Right renal cortex interstitium (tissue), 3 donors: ENCODE data around the gene MACROH2A1. TPM values are rescaled to one million over a fixed set of nuclear protein-coding genes. Genes with fewer than 3 reads are reported as not detected.
A peak's percentile ranks its signal among the peaks of the same experiment; 100 is the strongest.

Source experiments
- DNase-seq, 3 donors: peaks; one replicate each; pipeline ENCODE4 v3.0.0-alpha.2; 2013; ENCODE audit warnings: low read depth in 3 of 3, low spot score in 2 of 3
- polyA plus RNA-seq, 3 donors: library from polyadenylated mRNA; unstranded; fragments of 120-200 nt; gene quantifications; one replicate each; pipeline ENCODE4 v1.2.1, GENCODE V29; 2013; ENCODE audit not compliant: insufficient read length in 3 of 3

Gene MACROH2A1
- 100 to 1,000 TPM; 199 to 205 (median 202) TPM for polyA plus RNA-seq

GRCh38 chr5:135398855-135399793, at the start of gene MACROH2A1:
MACROH2A1 (minus strand) TSS chr5:135399231; CDS start chr5:135389093, 10,138 bp downstream.
- peak in 2 of 3 donors; percentile 65 to 77 for DNase-seq

- no peak for DNase-seq
These were observed 49.2 kb upstream of the MACROH2A1 start for GRCh38 chr5:135448071-135448739.

DNA sequence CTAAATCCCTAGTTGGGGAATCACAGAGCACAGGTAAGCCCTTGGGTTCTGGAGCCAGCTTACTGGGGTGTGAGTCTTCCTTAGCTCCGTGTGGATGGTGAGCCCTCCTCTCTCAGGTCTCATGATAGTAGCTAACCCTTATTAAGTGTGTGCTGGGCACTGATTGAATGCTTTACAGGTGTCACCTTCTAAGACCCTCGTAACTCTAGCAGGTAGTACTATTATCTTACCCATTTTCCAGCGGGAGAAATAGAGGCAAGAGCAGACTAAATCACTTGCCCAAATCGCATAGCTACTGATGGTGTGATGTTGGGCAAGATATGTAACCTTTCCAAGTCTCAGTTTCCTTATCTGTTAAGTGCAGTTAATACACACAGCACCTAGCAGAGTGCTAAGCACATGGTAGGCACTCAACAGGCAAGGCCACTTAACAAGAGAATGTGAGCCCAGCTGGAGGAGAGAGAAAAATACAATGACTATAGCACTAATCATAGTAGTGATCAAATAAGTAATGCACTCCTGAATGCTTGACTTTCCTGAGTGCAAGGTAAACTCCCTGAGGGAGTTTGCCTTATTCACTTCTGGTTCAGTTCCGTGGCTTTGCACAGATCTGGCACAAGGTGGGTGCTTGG, 48.4 kb upstream of the MACROH2A1 start, which contains the start of gene DCANP1:
DCANP1 (minus strand) TSS at position 51 of the 632 bp plus-strand sequence. CDS start 240 bp downstream, outside the sequence.
- DNase-seq = no peak

- DNase-seq = no peak
These were observed 47.6 kb upstream of the MACROH2A1 start for GRCh38 chr5:135446615-135447014.

DNA sequence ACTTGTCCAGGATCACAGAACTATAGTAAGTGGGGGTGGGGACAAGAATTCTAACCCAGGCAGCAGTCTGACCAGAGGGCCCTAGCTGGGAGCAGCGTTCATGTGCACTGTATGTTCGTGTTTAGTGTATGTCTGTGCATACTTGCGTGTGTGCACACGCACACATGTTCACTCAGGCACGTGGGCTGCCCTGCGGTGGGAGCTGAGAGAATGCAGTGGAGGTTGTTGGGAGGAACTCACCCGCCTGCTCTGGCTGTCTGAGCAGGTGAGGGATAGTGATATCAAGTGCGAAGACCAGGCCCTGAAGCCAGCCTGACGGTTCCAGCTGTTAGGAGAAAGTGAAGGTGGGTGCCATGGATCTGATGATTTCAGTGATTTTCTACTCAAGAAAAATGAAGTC, 47.2 kb upstream of the MACROH2A1 start:
- no peak for DNase-seq

DNA sequence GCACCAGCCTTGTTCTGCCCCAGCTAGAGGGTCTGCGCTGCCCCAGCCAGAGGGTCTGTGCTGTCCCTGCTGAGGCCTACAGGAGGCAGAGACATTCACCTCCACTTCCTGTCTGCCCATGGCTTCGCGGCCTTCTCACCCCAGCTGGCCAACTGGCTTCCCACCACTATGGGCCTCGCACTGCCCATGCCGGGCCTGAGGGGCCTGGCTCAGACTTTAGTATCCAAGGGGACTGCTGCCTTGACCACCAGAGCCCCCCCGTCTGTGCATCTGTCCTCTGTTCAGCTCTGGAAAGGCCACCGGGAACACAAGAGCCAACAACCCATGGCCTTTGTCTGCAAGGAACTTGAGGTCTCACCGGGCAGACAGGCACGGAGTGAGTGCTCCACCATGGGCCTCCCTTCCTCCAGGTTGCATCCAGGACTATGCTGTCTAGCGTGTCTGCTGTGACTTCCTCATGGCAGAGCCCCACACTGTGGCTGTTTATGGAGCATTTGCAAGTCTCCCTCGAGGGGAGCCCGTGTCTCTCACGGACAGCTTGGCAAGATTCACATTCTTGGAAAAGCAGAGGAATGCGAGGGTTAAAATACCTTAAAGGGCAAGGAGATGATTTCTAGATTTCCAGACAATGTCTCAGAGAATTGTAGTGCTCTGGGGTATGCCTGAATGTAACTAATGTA, 46.4 kb upstream of the MACROH2A1 start:
- DNase-seq = no peak

DNA sequence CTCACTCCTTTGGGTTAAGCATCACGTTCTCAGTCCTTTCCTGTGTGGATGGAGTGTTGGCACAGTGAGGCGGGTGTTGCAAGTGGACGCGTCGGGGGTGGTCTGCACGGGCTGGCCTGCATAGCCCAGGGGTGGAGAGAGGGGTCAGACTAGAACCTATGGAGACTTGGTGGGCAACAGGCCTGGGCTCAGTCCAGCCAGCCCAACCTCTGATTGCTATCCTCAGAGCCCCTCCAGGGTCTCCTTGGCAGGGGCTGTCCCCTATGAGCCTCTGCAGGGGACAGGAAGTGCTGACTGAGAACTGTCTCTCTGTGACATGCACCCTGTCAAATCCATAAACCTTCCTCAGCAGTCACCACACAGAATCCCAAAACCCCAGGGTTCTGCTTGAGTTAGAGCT, 45.9 kb upstream of the MACROH2A1 start:
- no peak for DNase-seq

- no peak for DNase-seq
These were observed 45.3 kb upstream of the MACROH2A1 start for GRCh38 chr5:135444360-135444759.

DNA sequence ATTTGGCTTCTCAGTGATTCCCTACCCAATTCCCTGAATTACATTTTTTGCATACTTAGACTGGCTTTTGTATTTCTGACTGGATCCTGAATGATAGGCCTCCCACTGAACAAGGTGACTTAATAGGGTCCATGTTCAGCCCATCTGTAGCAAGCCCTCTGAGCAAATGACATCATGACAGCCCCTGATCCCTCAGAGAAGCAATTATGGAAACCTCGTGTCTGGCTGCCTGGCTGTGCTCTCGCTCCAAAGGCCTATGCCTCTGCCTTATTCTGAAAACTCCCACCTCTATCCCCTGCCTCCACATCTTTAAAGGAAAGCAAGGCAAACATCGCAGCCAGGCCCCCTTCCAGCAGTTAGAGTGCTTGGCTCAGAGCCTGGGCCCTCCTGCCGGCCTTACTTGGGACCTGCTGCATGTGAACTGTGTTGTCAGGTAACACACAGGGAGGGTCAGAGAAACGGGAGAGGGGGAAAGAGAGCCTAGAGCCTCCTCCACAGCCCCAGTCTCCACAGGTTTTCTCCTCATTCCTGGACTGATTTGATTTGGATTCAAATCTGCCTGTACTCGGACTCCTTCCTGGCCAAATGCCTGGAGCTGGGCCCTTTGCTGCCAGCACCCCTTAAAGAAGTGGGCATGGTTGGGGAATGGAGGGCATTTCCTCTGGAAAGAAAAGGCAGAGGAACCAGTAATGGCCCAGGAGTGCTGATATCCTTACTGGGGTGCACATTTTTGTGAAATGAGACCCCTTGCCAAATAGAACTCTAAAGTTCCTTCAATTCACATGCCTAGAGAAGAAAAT, 44.3 kb upstream of the MACROH2A1 start:
- DNase-seq = no peak

- DNase-seq = no peak
These were observed 43.6 kb upstream of the MACROH2A1 start for GRCh38 chr5:135442431-135443160.

GRCh38 chr5:135441919-135442318, 42.9 kb upstream of the MACROH2A1 start:
- no peak for DNase-seq

GRCh38 chr5:135441350-135441831, 42.4 kb upstream of the MACROH2A1 start:
- DNase-seq = peak in 1 of 3 donors; percentile 44

- DNase-seq = no peak
These were observed 41.9 kb upstream of the MACROH2A1 start for GRCh38 chr5:135440916-135441315.

DNA sequence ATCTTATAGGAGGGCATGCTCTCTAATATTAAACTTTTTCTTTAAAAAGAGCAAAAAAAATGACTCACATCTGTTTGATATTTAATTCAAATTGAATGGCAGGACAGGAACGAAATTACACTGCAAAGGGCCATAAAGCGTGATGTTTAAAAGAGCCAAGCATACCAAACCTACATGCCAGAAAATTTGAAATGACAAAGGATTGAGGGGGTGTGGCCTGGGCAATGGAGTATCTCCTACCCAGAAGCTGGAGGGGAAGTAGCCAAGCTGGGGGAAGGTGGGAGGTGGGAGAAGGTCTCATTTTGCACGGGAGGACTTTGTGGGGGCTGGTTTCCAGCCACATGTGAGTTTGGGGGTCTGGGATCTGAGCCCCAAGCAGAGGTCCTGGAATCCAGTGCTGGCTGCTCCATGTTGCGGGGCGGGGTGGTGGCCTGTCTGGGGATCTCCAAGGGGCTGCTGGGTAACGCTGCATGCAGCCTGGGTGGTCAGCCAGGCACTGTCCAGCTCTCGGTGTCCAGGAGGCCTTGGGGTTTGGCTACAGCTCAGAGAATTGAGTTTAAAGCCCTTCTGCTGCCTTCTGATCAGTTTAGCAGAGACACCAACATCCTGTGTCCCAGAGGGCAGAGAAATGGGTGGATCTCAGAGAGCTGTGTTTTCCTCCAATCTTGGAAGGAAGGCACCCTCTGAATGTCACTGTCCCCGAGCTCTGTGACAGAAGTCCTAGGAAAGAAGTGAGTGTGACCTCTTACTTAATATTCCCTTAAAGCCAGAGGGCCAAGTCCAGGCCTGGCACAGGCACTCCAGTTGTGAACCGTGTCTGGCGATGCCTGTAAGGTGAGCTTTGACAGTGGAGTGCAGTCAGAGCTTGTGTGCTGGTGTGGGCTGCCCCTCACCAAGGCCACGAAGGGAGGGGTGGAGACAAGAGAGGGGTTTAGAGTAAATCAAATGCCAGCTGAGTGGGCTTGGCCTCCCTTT, 40.5 kb upstream of the MACROH2A1 start:
- DNase-seq = no peak

DNA sequence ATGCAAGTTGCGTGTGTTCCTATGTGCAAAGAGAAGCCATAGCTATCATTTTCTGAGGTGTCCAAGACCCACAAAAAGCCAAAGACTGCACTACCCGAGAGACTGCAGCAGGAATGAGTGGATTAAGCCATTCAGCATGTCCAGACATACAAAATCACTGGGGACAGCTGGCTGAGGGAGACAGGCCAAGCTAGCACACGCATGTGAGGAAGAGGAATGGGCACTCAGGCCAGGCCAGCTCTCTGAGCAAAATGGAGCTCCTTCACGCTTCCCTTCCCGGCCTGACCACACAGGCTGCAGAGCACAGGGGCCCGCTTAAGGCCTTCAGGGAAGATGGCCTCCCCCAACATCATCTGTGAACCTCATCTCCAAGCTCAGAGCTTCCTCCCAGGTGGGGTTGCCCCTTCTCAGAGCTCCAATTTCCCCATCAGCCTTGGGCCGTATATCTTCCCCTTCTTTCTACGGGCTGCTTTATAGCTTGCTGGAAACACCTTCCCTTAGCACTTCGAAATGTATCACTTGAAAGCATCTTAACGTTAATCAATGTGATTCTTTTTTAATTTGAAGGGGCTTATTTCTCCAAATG, 39.7 kb upstream of the MACROH2A1 start:
- DNase-seq = no peak

GRCh38 chr5:135437796-135438560, 38.9 kb upstream of the MACROH2A1 start:
- no peak for DNase-seq

GRCh38 chr5:135437422-135437795, 38.4 kb upstream of the MACROH2A1 start:
- DNase-seq = no peak
